ENCODE measurements around the gene NUDT16L1. TPM values are rescaled to one million over a fixed set of nuclear protein-coding genes. Genes with fewer than 3 reads are reported as not detected.

The NUDT16L1 gene
- total and polyA plus RNA-seq, 2 of the 13 experiments (the other 11 are each of a cell fraction or from before 2014, with no cell fraction given), result 28.0 to 40.5 TPM

GRCh38 chr16:4673387-4674046 lies 19.8 kb upstream of the NUDT16L1 start:
- ATAC-seq (no peak), DNase-seq (ENCODE audit: low spot score) (no peak), FAIRE-seq (no peak)
- POLR2A ChIA-PET, result interaction anchor here (0.8 kb wide), 1 partner anchor 10 kb away, joined by 3 read pairs; no protein-coding TSS in a partner anchor
- Histone ChIP-seq H3K4me1 (ENCODE audit: insufficient read depth, low read length) (peaks cover 32% of the 10 kb centered on the region), H3K9me3 (ENCODE audit: low read length) (no peaks in the 10 kb centered on the region), H3K4me3 (replicated peaks in 1 of 3; ENCODE audit: insufficient read depth in 1 of 3, low read depth in 2 of 3, low read length in 3 of 3) (no peak overlapping the region), H3K79me2 (ENCODE audit: insufficient read depth, low read length) (peaks cover 3% of the 10 kb centered on the region), H3K4me2 (ENCODE audit: low read depth, low read length) (no peak overlapping the region), H3K36me3 (replicated peaks in 1 of 2; ENCODE audit: control insufficient read depth in 1 of 2, insufficient read depth in 2 of 2, low read length in 2 of 2) (peaks cover 19 to 45% of the 10 kb centered on the region in 2 experiments), H2AFZ (ENCODE audit: low read length) (no peak overlapping the region), H3K27ac (ENCODE audit: extremely low read length, insufficient read depth, low read length) (no peak overlapping the region), H3K9ac (ENCODE audit: insufficient read depth, low read depth, low read length) (no peak overlapping the region), H3K27me3 (ENCODE audit: control insufficient read depth in 1 of 2, insufficient read depth in 2 of 2, low read length in 2 of 2) (no peaks in the 10 kb centered on the region), H4K20me1 (ENCODE audit: insufficient read depth, low read length) (no peaks in the 10 kb centered on the region)
- CTCF ChIA-PET (ENCODE audit: low intra/inter-chr PET ratio, low total read pairs), result no interaction called here
- TF ChIP-seq IKZF5 (CRISPR knock-in tag; IDR thresholded peaks at IDR 0.05), result no peak
- TF ChIP-seq AGO2 (optimal IDR thresholded peaks at IDR 0.05; ENCODE audit: low read depth, low read length), result peak; percentile 62
- no TSS peak for BruUV-seq (replicated peaks)
- in situ Hi-C loops (cut with HindIII; ENCODE audit: extremely low pct_ligation_motif_present, low pct_unique_long_range_greater_than_20kb) (no loop called here), intact Hi-C loops (cut with micrococcal nuclease; ENCODE audit: unreplicated experiment) (no loop called here)
- 98% methylated on average over 33 of the region's 33 CpGs for WGBS (ENCODE audit: low lambda C conversion rate)

DNA sequence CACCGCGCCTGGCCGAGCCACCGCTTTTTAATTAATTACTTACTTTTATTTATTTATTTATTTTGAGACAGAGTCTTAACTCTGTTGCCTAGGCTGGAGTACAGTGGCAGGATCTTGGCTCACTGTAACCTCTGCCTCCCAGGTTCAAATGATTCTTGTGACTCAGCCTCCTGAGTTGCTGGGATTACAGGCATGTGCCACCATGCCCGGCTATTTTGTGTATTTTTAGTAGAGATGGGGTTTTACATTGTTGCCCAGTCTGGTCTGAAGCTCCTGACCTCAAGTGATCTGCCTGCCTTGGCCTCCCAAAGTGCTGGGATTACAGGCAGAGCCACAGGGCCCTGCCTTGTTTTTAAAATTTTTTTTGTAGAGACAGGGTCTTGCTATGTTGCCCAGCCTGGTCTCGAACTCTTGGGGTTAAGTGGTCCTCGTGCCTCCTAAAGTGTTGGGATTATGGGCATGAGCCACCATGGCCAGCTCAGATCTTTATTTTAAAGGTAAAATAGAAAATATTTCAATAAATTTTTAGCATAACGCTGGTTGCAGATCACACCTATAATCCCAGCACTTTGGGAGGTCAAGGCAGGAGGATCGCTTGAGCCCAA lies 18.3 kb upstream of the NUDT16L1 start:
- peak; percentile 18 for FAIRE-seq
- Histone ChIP-seq H3K27me3 (ENCODE audit: control insufficient read depth in 1 of 2, insufficient read depth in 2 of 2, low read length in 2 of 2) (no peaks in the 10 kb centered on the region), H3K27ac (ENCODE audit: extremely low read length, insufficient read depth, low read length) (peak overlapping the region; percentile 70), H3K79me2 (ENCODE audit: insufficient read depth, low read length) (peaks cover 3% of the 10 kb centered on the region), H3K4me2 (ENCODE audit: low read depth, low read length) (no peak overlapping the region), H3K9ac (ENCODE audit: insufficient read depth, low read depth, low read length) (no peak overlapping the region), H4K20me1 (ENCODE audit: insufficient read depth, low read length) (no peaks in the 10 kb centered on the region), H2AFZ (ENCODE audit: low read length) (no peak overlapping the region), H3K4me1 (ENCODE audit: insufficient read depth, low read length) (peaks cover 40% of the 10 kb centered on the region), H3K36me3 (replicated peaks in 1 of 2; ENCODE audit: control insufficient read depth in 1 of 2, insufficient read depth in 2 of 2, low read length in 2 of 2) (peaks cover 17 to 45% of the 10 kb centered on the region in 2 experiments; a peak in 4 of 5 replicates), H3K9me3 (ENCODE audit: low read length) (no peaks in the 10 kb centered on the region), H3K4me3 (replicated peaks in 1 of 3; ENCODE audit: insufficient read depth in 1 of 3, low read depth in 2 of 3, low read length in 3 of 3) (no peak overlapping the region)
- no peak for ATAC-seq
- POLR2A ChIA-PET, result no interaction called here
- WGBS (ENCODE audit: low lambda C conversion rate), result 97% methylated on average over 9 of the region's 9 CpGs
- intact Hi-C loops (cut with micrococcal nuclease; ENCODE audit: unreplicated experiment), result no loop called here
- no TSS peak for BruUV-seq (replicated peaks)
- TF ChIP-seq MATR3 (CRISPR knock-in tag; IDR thresholded peaks at IDR 0.05), result no peak
- no peak for TF ChIP-seq NR2F2 (IDR thresholded peaks at IDR 0.05; ENCODE audit: borderline replicate concordance, low read depth)
- TF ChIP-seq NFE2L1 (CRISPR knock-in tag; IDR thresholded peaks at IDR 0.05; ENCODE audit: borderline replicate concordance), result no peak
- no peak for TF ChIP-seq IRF1 (CRISPR knock-in tag; IDR thresholded peaks at IDR 0.05; ENCODE audit: low read depth)
- TF ChIP-seq ZNF121 (CRISPR knock-in tag; IDR thresholded peaks at IDR 0.05), result 0 out of 2 replicates have a peak, but pooled peaks have one; percentile 51
- TF ChIP-seq, protein P1, sequence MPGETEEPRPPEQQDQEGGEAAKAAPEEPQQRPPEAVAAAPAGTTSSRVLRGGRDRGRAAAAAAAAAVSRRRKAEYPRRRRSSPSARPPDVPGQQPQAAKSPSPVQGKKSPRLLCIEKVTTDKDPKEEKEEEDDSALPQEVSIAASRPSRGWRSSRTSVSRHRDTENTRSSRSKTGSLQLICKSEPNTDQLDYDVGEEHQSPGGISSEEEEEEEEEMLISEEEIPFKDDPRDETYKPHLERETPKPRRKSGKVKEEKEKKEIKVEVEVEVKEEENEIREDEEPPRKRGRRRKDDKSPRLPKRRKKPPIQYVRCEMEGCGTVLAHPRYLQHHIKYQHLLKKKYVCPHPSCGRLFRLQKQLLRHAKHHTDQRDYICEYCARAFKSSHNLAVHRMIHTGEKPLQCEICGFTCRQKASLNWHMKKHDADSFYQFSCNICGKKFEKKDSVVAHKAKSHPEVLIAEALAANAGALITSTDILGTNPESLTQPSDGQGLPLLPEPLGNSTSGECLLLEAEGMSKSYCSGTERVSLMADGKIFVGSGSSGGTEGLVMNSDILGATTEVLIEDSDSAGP (CRISPR knock-in tag; IDR thresholded peaks at IDR 0.05; ENCODE audit: borderline replicate concordance), result no peak
- CTCF ChIA-PET (ENCODE audit: low intra/inter-chr PET ratio, low total read pairs), result no interaction called here
- no peak for DNase-seq (ENCODE audit: low spot score)
- in situ Hi-C loops (cut with HindIII; ENCODE audit: extremely low pct_ligation_motif_present, low pct_unique_long_range_greater_than_20kb), result no loop called here

Measured in HepG2 (cell line).